Keratinocyte (primary cell): Measurements from ENCODE around the gene LRRN2.

Experiments used
- CTCF ChIP-seq, 3 experiments: IDR thresholded peaks in 1 of 3; conservative IDR thresholded peaks in 1 of 3; optimal IDR thresholded peaks in 1 of 3; 2 replicates in 2 of 3; 3 replicates in 1 of 3; pipeline versions ENCODE3 to v1.5.1; 2011; ENCODE audit warnings: low read length in 3 of 3, mild to moderate bottlenecking in 3 of 3, moderate library complexity in 2 of 3, control low read depth in 1 of 3, inconsistent platforms in 1 of 3; ENCODE audit not compliant: insufficient read depth in 2 of 3; ENCODE audit errors: extremely low read depth in 1 of 3
- EZH2 ChIP-seq: IDR thresholded peaks from one replicate; pipeline ENCODE4 v1.6.1; 2012; ENCODE audit warnings: inconsistent platforms, mild to moderate bottlenecking, low read length, moderate library complexity

GRCh38 chr1:204676043-204676442 lies 9.5 kb downstream of the LRRN2 start:
- TF ChIP-seq CTCF (optimal IDR thresholded peaks at IDR 0.05 in 1 of 3, IDR thresholded peaks at IDR 0.05 in 1 of 3, conservative IDR thresholded peaks at IDR 0.05 in 1 of 3; ENCODE audit: extremely low read depth in 1 of 3, insufficient read depth in 2 of 3, low read length in 3 of 3) = no peak
- no peak for TF ChIP-seq EZH2
